ENCODE measurements around the gene MAMLD1. TPM values are rescaled to one million over a fixed set of nuclear protein-coding genes. Genes with fewer than 3 reads are reported as not detected.

MAMLD1 gene
- total and polyA plus RNA-seq, 4 donors: 1.9 to 6.7 (median 2.8) TPM

GRCh38 chrX:150547375-150548115, 184.4 kb downstream of the MAMLD1 start:
- ATAC-seq (ENCODE audit: insufficient read depth, low FRiP score) (peak; percentile 85), DNase-seq (peak; percentile 68 to 81 (median 71))
- peaks cover 0 to 13% (median 0%) of the 10 kb centered on the region in 5 donors for H3K4me1 ChIP-seq (ENCODE audit: control insufficient read depth in 5 of 5, insufficient read depth in 5 of 5, low read length in 5 of 5)
- H3K9me3 ChIP-seq (ENCODE audit: control insufficient read depth in 4 of 4, insufficient read depth in 3 of 4, low read length in 3 of 4): peaks cover 0 to 2% (median 0%) of the 10 kb centered on the region in 4 donors
- no peak overlapping the region for H3K4me3 ChIP-seq
- H3K9ac ChIP-seq (ENCODE audit: insufficient read depth in 1 of 2, low read length in 2 of 2): peak overlapping the region in 1 of 2 donors; percentile 67
- peaks cover 0 to 2% (median 0%) of the 10 kb centered on the region in 3 donors for H3K27me3 ChIP-seq (ENCODE audit: control insufficient read depth in 3 of 3, insufficient read depth in 3 of 3, low read length in 2 of 3)
- no peak for TF ChIP-seq CTCF (IDR thresholded peaks at IDR 0.05; ENCODE audit: control extremely low read depth, extremely low read depth)
- peak overlapping the region; percentile 42 to 81 for H3K27ac ChIP-seq (ENCODE audit: low read depth in 1 of 2, low read length in 1 of 2)
- WGBS, 2 donors: 8 to 33% methylated on average over 16 to 54 of the region's 54 CpGs
- H3K36me3 ChIP-seq (ENCODE audit: control insufficient read depth in 4 of 4, insufficient read depth in 4 of 4, low read length in 4 of 4): no peaks in the 10 kb centered on the region

GRCh38 chrX:150548251-150548650, 185.1 kb downstream of the MAMLD1 start:
- ATAC-seq (ENCODE audit: insufficient read depth, low FRiP score): no peak

GRCh38 chrX:150548684-150549083, 185.6 kb downstream of the MAMLD1 start:
- 69 to 78% methylated on average over 2 of the region's 2 CpGs for WGBS, 2 donors
- Histone ChIP-seq H3K27ac (ENCODE audit: low read depth in 1 of 2, low read length in 1 of 2) (no peak overlapping the region), H3K9me3 (ENCODE audit: control insufficient read depth in 4 of 4, insufficient read depth in 3 of 4, low read length in 3 of 4) (peaks cover 0 to 5% (median 0%) of the 10 kb centered on the region in 4 donors), H3K4me3 (no peak overlapping the region), H3K27me3 (ENCODE audit: control insufficient read depth in 3 of 3, insufficient read depth in 3 of 3, low read length in 2 of 3) (peaks cover 0 to 2% (median 2%) of the 10 kb centered on the region in 3 donors), H3K4me1 (ENCODE audit: control insufficient read depth in 5 of 5, insufficient read depth in 5 of 5, low read length in 5 of 5) (peaks cover 0 to 13% (median 0%) of the 10 kb centered on the region in 5 donors), H3K36me3 (ENCODE audit: control insufficient read depth in 4 of 4, insufficient read depth in 4 of 4, low read length in 4 of 4) (no peaks in the 10 kb centered on the region), H3K9ac (ENCODE audit: insufficient read depth in 1 of 2, low read length in 2 of 2) (no peak overlapping the region)
- ATAC-seq (ENCODE audit: insufficient read depth, low FRiP score) (no peak), DNase-seq (no peak)
- TF ChIP-seq CTCF (IDR thresholded peaks at IDR 0.05; ENCODE audit: control extremely low read depth, extremely low read depth): no peak

More at GRCh38 chrX:150548251-150548650, 185.1 kb downstream of the MAMLD1 start:
- H3K27me3 ChIP-seq (ENCODE audit: control insufficient read depth in 3 of 3, insufficient read depth in 3 of 3, low read length in 2 of 3): peaks cover 0 to 2% (median 0%) of the 10 kb centered on the region in 3 donors
- WGBS, 2 donors: 76 to 92% methylated on average over 4 of the region's 4 CpGs
- no peak for TF ChIP-seq CTCF (IDR thresholded peaks at IDR 0.05; ENCODE audit: control extremely low read depth, extremely low read depth)
- no peak for DNase-seq
- peak overlapping the region in 1 of 2 donors; percentile 67 for H3K9ac ChIP-seq (ENCODE audit: insufficient read depth in 1 of 2, low read length in 2 of 2)
- H3K27ac ChIP-seq (ENCODE audit: low read depth in 1 of 2, low read length in 1 of 2): peak overlapping the region in 1 of 2 donors; percentile 81
- peaks cover 0 to 5% (median 0%) of the 10 kb centered on the region in 4 donors for H3K9me3 ChIP-seq (ENCODE audit: control insufficient read depth in 4 of 4, insufficient read depth in 3 of 4, low read length in 3 of 4)
- H3K36me3 ChIP-seq (ENCODE audit: control insufficient read depth in 4 of 4, insufficient read depth in 4 of 4, low read length in 4 of 4): no peaks in the 10 kb centered on the region
- H3K4me3 ChIP-seq: no peak overlapping the region
- H3K4me1 ChIP-seq (ENCODE audit: control insufficient read depth in 5 of 5, insufficient read depth in 5 of 5, low read length in 5 of 5): peaks cover 0 to 13% (median 0%) of the 10 kb centered on the region in 5 donors

Data from lung (tissue), 12 donors.